K562 (cell line): ENCODE data around the gene SPAG16. TPM values are rescaled to one million over a fixed set of nuclear protein-coding genes. Genes with fewer than 3 reads are reported as not detected.

Experiments
- ATAC-seq: fragments of 200-7000 bp; cut with Tn5 transposase; 3 replicates; pipeline ENCODE4 v1.9.1; 2020; ENCODE audit warnings: moderate library complexity
- BruUV-seq: library from RNA; stranded (reverse); fragments of 400-500 nt; replicated peaks from 2 replicates; lab custom pipeline; 2021; lab: Mats Ljungman, UMichigan
- CTCF ChIA-PET: fragments of 300-600 bp; formaldehyde crosslinking; extraction: SDS; loops from one replicate; lab custom pipeline; 2021; ENCODE audit warnings: low intra/inter-chr PET ratio; lab: Yijun Ruan, JAX
- POLR2A ChIA-PET: fragments of 300-600, 350-650 bp; sonication (Branson Sonifier 250); formaldehyde crosslinking; extraction: SDS; loops from one replicate; lab custom pipeline; 2021; ENCODE audit warnings: antibody characterized with exemption, inconsistent platforms; lab: Yijun Ruan, JAX
- DNase-seq, 4 experiments: peaks; one replicate each; pipeline versions ENCODE4 v3.0.0 to v3.0.0-alpha.2; 2011 to 2018; ENCODE audit warnings: low spot score in 3 of 4, mixed read lengths in 3 of 4; ENCODE audit errors: extremely low read depth in 1 of 4
- FAIRE-seq: peaks from 2 replicates; lab custom pipeline; 2011; peaks lifted over from hg19 to GRCh38; lab: Jason Lieb, UNC
- H2AFZ ChIP-seq: 2 replicates; pipeline ENCODE4 v1.6.0; 2011; ENCODE audit warnings: low read depth, low read length, control low read depth, inconsistent platforms
- H3K27ac ChIP-seq: fragments of 200-600 bp; 3 replicates; pipeline ENCODE4 v1.8.0; 2011; ENCODE audit warnings: low read depth, mild to moderate bottlenecking, control low read depth, inconsistent platforms, low read length, moderate library complexity, mixed read lengths; ENCODE audit errors: extremely low read depth
- H3K27me3 ChIP-seq, 2 experiments: fragments of 300-600 bp in 1 of 2; 2 replicates in 1 of 2; 3 replicates in 1 of 2; pipeline versions ENCODE4 v1.6.0 to v1.8.0; 2011; ENCODE audit warnings: inconsistent platforms in 2 of 2, low read length in 2 of 2, mild to moderate bottlenecking in 1 of 2, mixed read lengths in 1 of 2, moderate library complexity in 1 of 2; ENCODE audit not compliant: control insufficient read depth in 2 of 2, insufficient read depth in 2 of 2
- H3K36me3 ChIP-seq: fragments of 300-600 bp; 3 replicates; pipeline ENCODE4 v1.8.0; 2011; ENCODE audit warnings: mild to moderate bottlenecking, low read length, inconsistent platforms; ENCODE audit not compliant: control insufficient read depth, insufficient read depth
- H3K4me1 ChIP-seq, 2 experiments: fragments of 200-600 bp in 1 of 2; replicated peaks in 1 of 2; 2 replicates in 1 of 2; 3 replicates in 1 of 2; pipeline versions ENCODE4 v1.5.1 to v1.8.0; 2011; ENCODE audit warnings: inconsistent platforms in 2 of 2, low read length in 2 of 2, mild to moderate bottlenecking in 1 of 2, mixed read lengths in 1 of 2, moderate library complexity in 1 of 2; ENCODE audit not compliant: control insufficient read depth in 2 of 2, insufficient read depth in 2 of 2
- H3K4me2 ChIP-seq: 2 replicates; pipeline ENCODE4 v1.6.1; 2011; ENCODE audit warnings: low read length, control low read depth, inconsistent platforms, mixed read lengths; ENCODE audit not compliant: insufficient read depth
- H3K4me3 ChIP-seq: fragments of 200-600 bp; sonication (generic), shearing (Covaris generic); 2 replicates; pipeline ENCODE4 v1.5.1; 2016; ENCODE audit warnings: control low read depth, inconsistent platforms
- H3K79me2 ChIP-seq: fragments of 200-600 bp; 3 replicates; pipeline ENCODE4 v1.8.0; 2011; ENCODE audit warnings: low read length, inconsistent platforms; ENCODE audit not compliant: control insufficient read depth, insufficient read depth
- H3K9ac ChIP-seq, 2 experiments: 2 replicates each; pipeline versions ENCODE4 v1.6.0 to v1.6.1; 2011; ENCODE audit warnings: low read depth in 2 of 2, low read length in 2 of 2, control low read depth in 1 of 2, inconsistent platforms in 1 of 2, mild to moderate bottlenecking in 1 of 2, mixed read lengths in 1 of 2; ENCODE audit not compliant: insufficient read depth in 1 of 2
- H3K9me1 ChIP-seq: one replicate; pipeline ENCODE4 v1.6.0; 2011; ENCODE audit warnings: inconsistent platforms, mild to moderate bottlenecking, low read length, moderate library complexity; ENCODE audit not compliant: control insufficient read depth, insufficient read depth
- H3K9me3 ChIP-seq: replicated peaks from 2 replicates; pipeline ENCODE4 v1.5.1; 2011; ENCODE audit warnings: low read depth, low read length, inconsistent platforms; ENCODE audit not compliant: control insufficient read depth, insufficient read depth
- H4K20me1 ChIP-seq: replicated peaks from 2 replicates; pipeline ENCODE4 v1.6.1; 2011; ENCODE audit warnings: low read length, inconsistent platforms, mixed read lengths; ENCODE audit not compliant: control insufficient read depth, insufficient read depth
- GTF2E2 ChIP-seq: fragments of 200-800 bp; sonication (Bioruptor generic); IDR thresholded peaks from 2 replicates; pipeline ENCODE4 v1.6.1; 2016; ENCODE audit warnings: missing genetic modification characterization, missing compliant biosample characterization
- PHF20 ChIP-seq: fragments of 450-650 bp; IDR thresholded peaks from 2 replicates; pipeline ENCODE4 v1.6.1; 2018; ENCODE audit not compliant: partially characterized antibody
- SMARCA5 ChIP-seq: fragments of 450-650 bp; IDR thresholded peaks from 2 replicates; pipeline ENCODE4 v1.6.1; 2016
- ZBTB7A ChIP-seq: IDR thresholded peaks from 2 replicates; pipeline ENCODE4 v1.6.1; 2011; ENCODE audit warnings: low read depth, mild to moderate bottlenecking, low read length, moderate library complexity, borderline replicate concordance; ENCODE audit not compliant: control insufficient read depth
- ZNF143 ChIP-seq: sonication (generic); formaldehyde crosslinking; IDR thresholded peaks from 2 replicates; pipeline ENCODE4 v1.9.0; 2022; ENCODE audit warnings: mild to moderate bottlenecking, missing genetic modification reagents
- ZNF232 ChIP-seq: sonication (generic); formaldehyde crosslinking; IDR thresholded peaks from 2 replicates; pipeline ENCODE4 v1.8.0; 2022; ENCODE audit warnings: mild to moderate bottlenecking, missing genetic modification reagents
- ZNF778 ChIP-seq: fragments of 450-650 bp; formaldehyde crosslinking; IDR thresholded peaks from 2 replicates; pipeline ENCODE4 v1.4.0; 2020; ENCODE audit warnings: mild to moderate bottlenecking, moderate library complexity
- ZNF79 ChIP-seq: fragments of 250-450 bp; sonication (Bioruptor Pico); IDR thresholded peaks from 2 replicates; pipeline ENCODE4 v1.4.0; 2020; ENCODE audit warnings: low read depth, mild to moderate bottlenecking, moderate library complexity
- WGBS: fragments of 100-300 bp; shearing (Covaris generic); methylation state at CpG from one replicate; pipeline ENCODE4 v1.1.6; 2016; ENCODE audit warnings: low coverage, mixed read lengths; ENCODE audit not compliant: insufficient coverage; ENCODE audit errors: missing lambda C conversion rate; 5-methylcytosine and 5-hydroxymethylcytosine counted together
- in situ Hi-C: fragments of 300-500 bp; cut with MboI; formaldehyde crosslinking; loops from 4 replicates; pipeline ENCODE4 v1.15.0; 2018; ENCODE audit warnings: inconsistent platforms, mixed read lengths
- intact Hi-C: fragments of 100-400 bp; cut with micrococcal nuclease; formaldehyde crosslinking; loops from 2 replicates; pipeline ENCODE4 v1.14.2; 2022
- polyA plus RNA-seq, 8 experiments: library from polyadenylated mRNA; depleted of rRNA in 4 of 8; stranded (reverse) in 5 of 8; unstranded in 3 of 8; fragments of >200 nt; fragmentation: Nextera tagmentation in 2 of 8; fragmentation: Illumina TruSeq in 1 of 8; extraction: Ambion mirVana in 2 of 8; extraction: Trizol in 1 of 8; gene quantifications; 2 replicates each; pipeline versions ENCODE4 v1.2.1 to v1.2.3, GENCODE V29; 2011 to 2014; ENCODE audit warnings: inconsistent platforms in 1 of 8, missing spikeins in 1 of 8
- total RNA-seq, 7 experiments: library from RNA; depleted of rRNA in 6 of 7; stranded (reverse); fragments of >200 nt in 6 of 7; fragmentation: Illumina TruSeq in 2 of 7; extraction: Trizol in 2 of 7; gene quantifications; 2 replicates each; pipeline versions ENCODE4 v1.2.1 to v1.2.3, GENCODE V29; 2011 to 2021; ENCODE audit warnings: low replicate concordance in 1 of 7
- TF ChIP-seq, protein P1 (sequence below): fragments of 250-450 bp; sonication (Bioruptor Pico); IDR thresholded peaks from 2 replicates; pipeline ENCODE4 v1.5.0; 2022; ENCODE audit warnings: mild to moderate bottlenecking
- TF ChIP-seq, protein P2 (sequence below): fragments of 200-800 bp; sonication (Bioruptor generic); IDR thresholded peaks from 2 replicates; pipeline ENCODE4 v1.6.1; 2017; ENCODE audit warnings: missing genetic modification characterization, missing compliant biosample characterization

SPAG16 gene
- total and polyA plus RNA-seq, 9 of the 15 experiments (the other 6 are each of a cell fraction or from before 2014, with no cell fraction given) = 0.98 to 5.9 (median 3.5) TPM

DNA sequence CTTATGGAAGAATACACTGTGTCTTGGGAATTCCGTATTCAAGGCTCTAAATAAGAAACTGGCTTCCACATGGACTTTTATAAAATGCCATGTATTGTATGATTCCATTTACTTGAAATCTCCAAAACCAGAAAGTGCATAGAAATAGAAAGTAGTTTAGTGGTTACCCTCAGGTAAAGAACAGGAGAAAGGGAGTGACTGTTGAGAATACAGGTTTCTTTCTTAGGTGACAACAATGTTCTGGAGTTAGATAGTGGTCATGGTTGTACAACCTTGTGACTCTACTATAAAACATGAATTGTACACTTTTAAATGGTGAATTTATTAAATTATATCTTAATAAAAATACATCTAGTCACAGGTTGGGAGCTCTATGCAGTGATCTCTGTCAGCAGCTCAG is 481.8 kb downstream of the SPAG16 start:
- Histone ChIP-seq H3K4me1 (no peaks in the 10 kb centered on the region), H3K9me1 (no peaks in the 10 kb centered on the region), H3K9ac (no peak overlapping the region), H4K20me1 (no peaks in the 10 kb centered on the region), H3K9me3 (no peaks in the 10 kb centered on the region), H3K27ac (no peak overlapping the region), H3K79me2 (no peaks in the 10 kb centered on the region), H3K4me3 (no peak overlapping the region), H3K27me3 (no peaks in the 10 kb centered on the region), H3K36me3 (no peaks in the 10 kb centered on the region)
- 0% methylated on average over 1 of the region's 1 CpG for WGBS
- intact Hi-C loops (no loop called here), in situ Hi-C loops (no loop called here)
- no peak for FAIRE-seq
- DNase-seq = no peak
- no peak for TF ChIP-seq PHF20
- no peak for TF ChIP-seq SMARCA5
- TF ChIP-seq, all 486 proteins: peak for 0
- ATAC-seq = no peak
- POLR2A ChIA-PET = no interaction called here
- Histone ChIP-seq H2AFZ (no peak overlapping the region), H3K4me2 (no peak overlapping the region)
- CTCF ChIA-PET = no interaction called here
- BruUV-seq = no TSS peak

DNA sequence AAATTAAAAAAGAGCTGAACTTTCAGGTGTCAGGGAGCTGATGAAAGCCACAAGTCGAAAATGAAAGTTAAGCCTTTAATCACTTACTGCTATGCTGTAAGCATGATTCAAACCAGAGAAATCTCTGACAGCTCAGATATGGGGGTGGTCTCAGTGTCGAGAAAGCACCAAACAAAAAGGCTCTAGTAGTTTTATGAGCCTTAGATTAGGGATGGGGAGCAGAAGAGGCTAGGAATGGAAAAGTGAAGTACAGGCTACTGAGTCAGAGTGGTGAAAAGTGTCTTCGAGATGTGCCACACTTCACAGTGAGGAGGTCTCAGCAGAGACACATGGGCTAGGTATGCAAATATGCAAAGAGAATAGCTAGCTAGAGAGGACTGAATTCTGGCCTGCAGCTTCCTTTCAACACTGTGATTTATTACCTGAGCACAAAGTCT is 482.2 kb downstream of the SPAG16 start:
- intact Hi-C loops = no loop called here
- WGBS = 0% methylated on average over 3 of the region's 3 CpGs
- no peaks in the 10 kb centered on the region for H3K9me3 ChIP-seq
- H4K20me1 ChIP-seq = no peaks in the 10 kb centered on the region
- ATAC-seq (no peak), FAIRE-seq (no peak), DNase-seq (no peak)
- H3K9me1 ChIP-seq = no peaks in the 10 kb centered on the region
- POLR2A ChIA-PET = no interaction called here
- H3K79me2 ChIP-seq = no peaks in the 10 kb centered on the region
- no TSS peak for BruUV-seq
- H3K9ac ChIP-seq = no peak overlapping the region
- no peak overlapping the region for H3K27ac ChIP-seq
- no peaks in the 10 kb centered on the region for H3K27me3 ChIP-seq
- no peak overlapping the region for H3K4me3 ChIP-seq
- H2AFZ ChIP-seq = no peak overlapping the region
- no peaks in the 10 kb centered on the region for H3K4me1 ChIP-seq
- CTCF ChIA-PET = no interaction called here
- no peaks in the 10 kb centered on the region for H3K36me3 ChIP-seq
- in situ Hi-C loops = no loop called here
- no peak overlapping the region for H3K4me2 ChIP-seq
- TF ChIP-seq ZNF778 (CRISPR knock-in tag) = no peak
- no peak for TF ChIP-seq ZNF143 (CRISPR knock-in tag)
- TF ChIP-seq ZBTB7A = no peak
- TF ChIP-seq, protein P1, sequence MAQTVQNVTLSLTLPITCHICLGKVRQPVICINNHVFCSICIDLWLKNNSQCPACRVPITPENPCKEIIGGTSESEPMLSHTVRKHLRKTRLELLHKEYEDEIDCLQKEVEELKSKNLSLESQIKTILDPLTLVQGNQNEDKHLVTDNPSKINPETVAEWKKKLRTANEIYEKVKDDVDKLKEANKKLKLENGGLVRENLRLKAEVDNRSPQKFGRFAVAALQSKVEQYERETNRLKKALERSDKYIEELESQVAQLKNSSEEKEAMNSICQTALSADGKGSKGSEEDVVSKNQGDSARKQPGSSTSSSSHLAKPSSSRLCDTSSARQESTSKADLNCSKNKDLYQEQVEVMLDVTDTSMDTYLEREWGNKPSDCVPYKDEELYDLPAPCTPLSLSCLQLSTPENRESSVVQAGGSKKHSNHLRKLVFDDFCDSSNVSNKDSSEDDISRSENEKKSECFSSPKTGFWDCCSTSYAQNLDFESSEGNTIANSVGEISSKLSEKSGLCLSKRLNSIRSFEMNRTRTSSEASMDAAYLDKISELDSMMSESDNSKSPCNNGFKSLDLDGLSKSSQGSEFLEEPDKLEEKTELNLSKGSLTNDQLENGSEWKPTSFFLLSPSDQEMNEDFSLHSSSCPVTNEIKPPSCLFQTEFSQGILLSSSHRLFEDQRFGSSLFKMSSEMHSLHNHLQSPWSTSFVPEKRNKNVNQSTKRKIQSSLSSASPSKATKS = no peak
- TF ChIP-seq ZNF232 = no peak
- no peak for TF ChIP-seq GTF2E2 (tag)
- TF ChIP-seq ZNF79 (CRISPR knock-in tag) = no peak
- TF ChIP-seq, protein P2, sequence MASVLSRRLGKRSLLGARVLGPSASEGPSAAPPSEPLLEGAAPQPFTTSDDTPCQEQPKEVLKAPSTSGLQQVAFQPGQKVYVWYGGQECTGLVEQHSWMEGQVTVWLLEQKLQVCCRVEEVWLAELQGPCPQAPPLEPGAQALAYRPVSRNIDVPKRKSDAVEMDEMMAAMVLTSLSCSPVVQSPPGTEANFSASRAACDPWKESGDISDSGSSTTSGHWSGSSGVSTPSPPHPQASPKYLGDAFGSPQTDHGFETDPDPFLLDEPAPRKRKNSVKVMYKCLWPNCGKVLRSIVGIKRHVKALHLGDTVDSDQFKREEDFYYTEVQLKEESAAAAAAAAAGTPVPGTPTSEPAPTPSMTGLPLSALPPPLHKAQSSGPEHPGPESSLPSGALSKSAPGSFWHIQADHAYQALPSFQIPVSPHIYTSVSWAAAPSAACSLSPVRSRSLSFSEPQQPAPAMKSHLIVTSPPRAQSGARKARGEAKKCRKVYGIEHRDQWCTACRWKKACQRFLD (CRISPR knock-in tag) = no peak
